Keratinocyte (primary cell): Measurements from ENCODE around the gene ASTN2. TPM values are rescaled to one million over a fixed set of nuclear protein-coding genes. Genes with fewer than 3 reads are reported as not detected.

Experiments used
- DNase-seq: peaks from one replicate; pipeline ENCODE4 v3.0.0-alpha.2; 2011; ENCODE audit warnings: low read depth, missing footprints, low spot score
- FAIRE-seq: peaks from 2 replicates; lab custom pipeline; 2011; peaks lifted over from hg19 to GRCh38; lab: Jason Lieb, UNC
- H2AFZ ChIP-seq: 2 replicates; pipeline ENCODE4 v1.6.0; 2012; ENCODE audit warnings: low read length, control low read depth, inconsistent platforms; ENCODE audit not compliant: control insufficient read depth
- H3K27ac ChIP-seq: 2 replicates; pipeline ENCODE4 v1.5.1; 2011; ENCODE audit warnings: low read length; ENCODE audit not compliant: control insufficient read depth, insufficient read depth
- H3K27me3 ChIP-seq: 3 replicates; pipeline ENCODE4 v1.6.0; 2011; ENCODE audit warnings: low read length; ENCODE audit not compliant: control insufficient read depth, insufficient read depth; ENCODE audit errors: extremely low read depth
- H3K36me3 ChIP-seq, 2 experiments: 2 replicates in 1 of 2; 3 replicates in 1 of 2; pipeline ENCODE4 v1.5.1; 2011; ENCODE audit warnings: low read length in 2 of 2, mild to moderate bottlenecking in 1 of 2; ENCODE audit not compliant: control insufficient read depth in 2 of 2, insufficient read depth in 2 of 2; ENCODE audit errors: extremely low read depth in 1 of 2
- H3K4me1 ChIP-seq: 3 replicates; pipeline ENCODE4 v1.5.1; 2011; ENCODE audit warnings: low read length; ENCODE audit not compliant: control insufficient read depth, insufficient read depth; ENCODE audit errors: extremely low read depth
- H3K4me2 ChIP-seq: 3 replicates; pipeline ENCODE4 v1.6.0; 2011; ENCODE audit warnings: low read depth, low read length; ENCODE audit not compliant: control insufficient read depth, insufficient read depth; ENCODE audit errors: extremely low read depth
- H3K4me3 ChIP-seq, 3 experiments: fragments of 200-600 bp in 1 of 3; sonication (generic) in 1 of 3; 2 replicates in 2 of 3; 3 replicates in 1 of 3; pipeline ENCODE4 v1.5.1; 2011 to 2016; ENCODE audit warnings: low read length in 3 of 3, mild to moderate bottlenecking in 3 of 3, control low read depth in 2 of 3, inconsistent platforms in 1 of 3, low read depth in 1 of 3, mixed read lengths in 1 of 3, mixed run types in 1 of 3, moderate library complexity in 1 of 3; ENCODE audit not compliant: control insufficient read depth in 2 of 3, insufficient read depth in 2 of 3; ENCODE audit errors: extremely low read depth in 1 of 3
- H3K79me2 ChIP-seq: 2 replicates; pipeline ENCODE4 v1.6.0; 2012; ENCODE audit warnings: low read length; ENCODE audit not compliant: control insufficient read depth, insufficient read depth
- H3K9ac ChIP-seq: 3 replicates; pipeline ENCODE4 v1.6.0; 2011; ENCODE audit warnings: low read length; ENCODE audit not compliant: control insufficient read depth, insufficient read depth; ENCODE audit errors: extremely low read depth
- H3K9me1 ChIP-seq: 3 replicates; pipeline ENCODE4 v1.6.0; 2011; ENCODE audit warnings: low read length; ENCODE audit not compliant: control insufficient read depth, insufficient read depth; ENCODE audit errors: extremely low read depth
- H3K9me3 ChIP-seq: 2 replicates; pipeline ENCODE4 v1.5.1; 2012; ENCODE audit warnings: low read depth, low read length; ENCODE audit not compliant: control insufficient read depth
- H4K20me1 ChIP-seq: 3 replicates; pipeline ENCODE4 v1.6.0; 2011; ENCODE audit warnings: low read length; ENCODE audit not compliant: control insufficient read depth, insufficient read depth; ENCODE audit errors: extremely low read depth
- EZH2 ChIP-seq: IDR thresholded peaks from one replicate; pipeline ENCODE4 v1.6.1; 2012; ENCODE audit warnings: inconsistent platforms, mild to moderate bottlenecking, low read length, moderate library complexity
- dilution Hi-C: fragments of 300-500 bp; cut with MboI; formaldehyde crosslinking; loops from one replicate; pipeline ENCODE4 v1.7.0; 2020; ENCODE audit warnings: low sequenced_read_pairs; ENCODE audit not compliant: extremely low pct_ligation_motif_present
- polyA plus RNA-seq, 5 experiments: library from polyadenylated mRNA; depleted of rRNA in 3 of 5; stranded (reverse) in 3 of 5; stranded (forward) in 1 of 5; unstranded in 1 of 5; fragments of >200 nt; gene quantifications; 1 replicate in 1 of 5; 2 replicates in 3 of 5; 3 replicates in 1 of 5; pipeline versions ENCODE4 v1.2.1 to v1.2.3, GENCODE V29; 2011 to 2012; ENCODE audit warnings: missing spikeins in 2 of 5, low read depth in 1 of 5, low replicate concordance in 1 of 5
- TF ChIP-seq, protein P1 (sequence below), 3 experiments: IDR thresholded peaks in 1 of 3; conservative IDR thresholded peaks in 1 of 3; optimal IDR thresholded peaks in 1 of 3; 2 replicates in 2 of 3; 3 replicates in 1 of 3; pipeline versions ENCODE3 to v1.5.1; 2011; ENCODE audit warnings: low read length in 3 of 3, mild to moderate bottlenecking in 3 of 3, moderate library complexity in 2 of 3, control low read depth in 1 of 3, inconsistent platforms in 1 of 3; ENCODE audit not compliant: insufficient read depth in 2 of 3; ENCODE audit errors: extremely low read depth in 1 of 3

ASTN2 gene
- polyA plus RNA-seq, 1 donor (not counting 4 experiments of a cell fraction or from before 2014, with no cell fraction given), result 0.31 TPM

DNA sequence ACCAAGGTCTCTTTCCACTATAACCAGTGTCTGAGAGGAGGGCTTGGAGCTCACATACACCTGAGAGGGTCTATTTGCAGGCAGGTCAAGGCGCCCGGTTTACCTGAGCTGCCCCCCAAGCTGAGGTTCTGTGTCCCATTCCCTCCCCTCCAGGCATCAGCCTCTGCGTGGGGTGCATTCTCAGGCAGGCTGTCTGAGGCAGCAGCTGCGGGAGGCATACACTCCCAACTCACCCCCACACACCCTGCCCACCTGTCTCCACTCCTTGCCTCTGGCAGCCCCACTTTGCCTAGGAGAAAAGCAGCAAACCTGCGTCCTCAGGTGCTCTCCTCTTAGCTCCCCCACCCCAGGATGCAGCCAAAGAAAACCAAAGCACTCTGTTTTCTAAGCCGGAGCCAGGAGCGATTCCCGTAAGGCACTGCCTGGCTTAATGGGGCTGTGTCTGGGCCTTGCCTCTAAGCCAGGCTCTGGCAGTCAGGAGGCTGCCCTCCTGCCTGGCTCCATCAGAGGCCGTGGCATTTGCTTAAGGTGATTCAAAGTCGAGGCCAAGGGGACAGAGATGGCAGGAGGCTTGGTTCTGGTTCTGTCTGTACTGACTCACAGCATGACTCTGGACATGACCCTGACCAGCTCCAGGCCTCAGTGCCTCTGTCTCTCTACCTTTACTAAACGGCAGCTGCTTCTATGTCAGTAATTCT is 867.0 kb downstream of the ASTN2 start:
- Histone ChIP-seq H3K4me3 (no peak overlapping the region), H3K27ac (no peak overlapping the region), H4K20me1 (no peaks in the 10 kb centered on the region), H3K9ac (no peak overlapping the region), H3K4me2 (no peak overlapping the region), H3K9me1 (no peaks in the 10 kb centered on the region), H3K4me1 (peaks cover 29% of the 10 kb centered on the region), H3K9me3 (no peaks in the 10 kb centered on the region), H3K27me3 (no peaks in the 10 kb centered on the region), H3K36me3 (no peaks in the 10 kb centered on the region), H2AFZ (no peak overlapping the region), H3K79me2 (no peaks in the 10 kb centered on the region)
- DNase-seq (no peak), FAIRE-seq (no peak)
- TF ChIP-seq EZH2, result no peak
- TF ChIP-seq, protein P1, sequence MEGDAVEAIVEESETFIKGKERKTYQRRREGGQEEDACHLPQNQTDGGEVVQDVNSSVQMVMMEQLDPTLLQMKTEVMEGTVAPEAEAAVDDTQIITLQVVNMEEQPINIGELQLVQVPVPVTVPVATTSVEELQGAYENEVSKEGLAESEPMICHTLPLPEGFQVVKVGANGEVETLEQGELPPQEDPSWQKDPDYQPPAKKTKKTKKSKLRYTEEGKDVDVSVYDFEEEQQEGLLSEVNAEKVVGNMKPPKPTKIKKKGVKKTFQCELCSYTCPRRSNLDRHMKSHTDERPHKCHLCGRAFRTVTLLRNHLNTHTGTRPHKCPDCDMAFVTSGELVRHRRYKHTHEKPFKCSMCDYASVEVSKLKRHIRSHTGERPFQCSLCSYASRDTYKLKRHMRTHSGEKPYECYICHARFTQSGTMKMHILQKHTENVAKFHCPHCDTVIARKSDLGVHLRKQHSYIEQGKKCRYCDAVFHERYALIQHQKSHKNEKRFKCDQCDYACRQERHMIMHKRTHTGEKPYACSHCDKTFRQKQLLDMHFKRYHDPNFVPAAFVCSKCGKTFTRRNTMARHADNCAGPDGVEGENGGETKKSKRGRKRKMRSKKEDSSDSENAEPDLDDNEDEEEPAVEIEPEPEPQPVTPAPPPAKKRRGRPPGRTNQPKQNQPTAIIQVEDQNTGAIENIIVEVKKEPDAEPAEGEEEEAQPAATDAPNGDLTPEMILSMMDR (optimal IDR thresholded peaks at IDR 0.05 in 1 of 3, IDR thresholded peaks at IDR 0.05 in 1 of 3, conservative IDR thresholded peaks at IDR 0.05 in 1 of 3; ENCODE audit: extremely low read depth in 1 of 3, insufficient read depth in 2 of 3, low read length in 3 of 3), result no peak
- dilution Hi-C loops, result no loop called here

DNA sequence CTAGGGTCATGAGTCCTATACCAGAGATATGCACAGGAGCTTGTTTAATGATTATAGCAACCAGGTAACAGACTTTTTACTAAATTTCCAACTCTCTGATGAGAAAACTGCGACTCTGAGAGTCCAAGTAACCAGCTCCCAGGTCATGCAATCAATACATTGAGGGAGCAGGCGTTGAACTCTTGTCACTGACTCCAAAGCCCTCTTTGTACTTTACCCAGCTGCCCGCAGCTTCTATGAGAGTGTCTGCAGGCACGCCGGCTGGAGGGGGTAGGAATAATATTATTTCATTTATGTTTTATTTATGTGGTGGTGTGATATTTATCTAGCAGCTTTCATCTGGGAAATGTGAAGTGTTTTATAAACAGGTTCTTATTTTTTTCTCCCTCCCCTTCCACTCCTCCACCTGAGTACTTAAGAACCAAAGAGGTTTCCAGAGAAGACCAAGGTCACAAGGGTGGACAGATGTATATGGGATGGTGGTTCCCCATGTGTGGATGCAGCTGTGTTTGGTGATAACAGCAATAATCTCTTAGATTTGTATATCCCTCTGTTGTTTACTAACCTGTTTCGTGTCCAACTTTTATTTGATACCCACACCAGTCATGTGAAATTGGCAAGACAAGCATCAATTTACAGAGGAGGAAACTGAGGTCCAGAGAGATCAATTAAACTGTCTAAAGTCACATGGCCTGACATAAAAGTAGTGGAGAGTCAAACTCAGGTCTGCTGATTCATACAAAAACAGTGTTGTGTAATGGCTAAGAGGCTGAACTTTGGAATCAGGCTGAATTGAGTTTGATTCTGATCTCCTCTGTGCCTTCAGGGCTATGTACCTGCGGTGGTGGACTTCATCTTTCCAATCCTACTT is 867.9 kb downstream of the ASTN2 start:
- Histone ChIP-seq H4K20me1 (no peaks in the 10 kb centered on the region), H3K9me1 (no peaks in the 10 kb centered on the region), H3K27me3 (no peaks in the 10 kb centered on the region), H3K4me1 (peaks cover 29% of the 10 kb centered on the region), H3K4me3 (no peak overlapping the region), H3K9me3 (no peaks in the 10 kb centered on the region), H3K36me3 (no peaks in the 10 kb centered on the region), H3K9ac (no peak overlapping the region), H3K79me2 (no peaks in the 10 kb centered on the region), H2AFZ (no peak overlapping the region), H3K4me2 (no peak overlapping the region), H3K27ac (no peak overlapping the region)
- dilution Hi-C loops, result no loop called here
- FAIRE-seq (no peak), DNase-seq (no peak)
- no peak for TF ChIP-seq EZH2
- TF ChIP-seq, protein P1 (optimal IDR thresholded peaks at IDR 0.05 in 1 of 3, IDR thresholded peaks at IDR 0.05 in 1 of 3, conservative IDR thresholded peaks at IDR 0.05 in 1 of 3; ENCODE audit: extremely low read depth in 1 of 3, insufficient read depth in 2 of 3, low read length in 3 of 3), result no peak
